CD4-positive, alpha-beta T cell (primary cell): ENCODE measurements around the gene PABPN1. TPM values are rescaled to one million over a fixed set of nuclear protein-coding genes. Genes with fewer than 3 reads are reported as not detected.

Experiments used
- ATAC-seq: fragments of 200-7000 bp; cut with Tn5 transposase; one replicate; pipeline ENCODE4 v1.10.0; 2022; ENCODE audit warnings: mild to moderate bottlenecking; ENCODE audit not compliant: poor library complexity
- CTCF ChIA-PET: fragments of 350-600 bp; sonication (Branson Sonifier 250); formaldehyde crosslinking; loops from one replicate; lab custom pipeline; 2021; ENCODE audit warnings: antibody characterized with exemption, inconsistent platforms; lab: Charles Lee
- POLR2A ChIA-PET: fragments of 350-600 bp; sonication (Branson Sonifier 250); formaldehyde crosslinking; loops from one replicate; lab custom pipeline; 2021; ENCODE audit warnings: antibody characterized with exemption, inconsistent platforms; lab: Charles Lee
- DNase-seq, 14 experiments: peaks; one replicate each; pipeline ENCODE4 v3.0.0-alpha.2; 2013 to 2020; ENCODE audit warnings: mixed read lengths in 2 of 14
- H3K27ac ChIP-seq, 2 donors: one replicate each; pipeline versions ENCODE4 v1.5.1 to v1.7.0; 2013; ENCODE audit warnings: low read length in 2 of 2, low read depth in 1 of 2, mild to moderate bottlenecking in 1 of 2
- H3K27me3 ChIP-seq, 2 experiments: 1 replicate in 1 of 2; 2 replicates in 1 of 2; pipeline versions ENCODE4 v1.6.1 to v1.7.0; 2013; ENCODE audit warnings: low read length in 2 of 2, control low read depth in 1 of 2, mild to moderate bottlenecking in 1 of 2, moderate library complexity in 1 of 2; ENCODE audit not compliant: insufficient read depth in 2 of 2, control insufficient read depth in 1 of 2
- H3K36me3 ChIP-seq: one replicate; pipeline ENCODE4 v1.6.1; 2013; ENCODE audit warnings: low read length, control low read depth; ENCODE audit not compliant: insufficient read depth
- H3K4me1 ChIP-seq: one replicate; pipeline ENCODE4 v1.6.1; 2013; ENCODE audit warnings: low read length, control low read depth; ENCODE audit not compliant: insufficient read depth
- H3K4me3 ChIP-seq: one replicate; pipeline ENCODE4 v1.5.1; 2013; ENCODE audit warnings: mild to moderate bottlenecking, low read length, moderate library complexity
- H3K9me3 ChIP-seq, 2 experiments: 1 replicate in 1 of 2; 2 replicates in 1 of 2; pipeline versions ENCODE4 v1.6.1 to v1.7.0; 2013; ENCODE audit warnings: low read length in 2 of 2, mild to moderate bottlenecking in 2 of 2, control low read depth in 1 of 2, moderate library complexity in 1 of 2; ENCODE audit not compliant: control insufficient read depth in 1 of 2, insufficient read depth in 1 of 2
- H3K27ac Mint-ChIP-seq: one replicate; pipeline ENCODE4 v1.8.0; 2020; ENCODE audit warnings: mixed read lengths
- H3K27me3 Mint-ChIP-seq: one replicate; pipeline ENCODE4 v1.8.0; 2021; ENCODE audit warnings: mixed read lengths
- H3K36me3 Mint-ChIP-seq: one replicate; pipeline ENCODE4 v1.8.0; 2021; ENCODE audit warnings: low read depth, mixed read lengths
- H3K4me1 Mint-ChIP-seq: one replicate; pipeline ENCODE4 v1.8.0; 2021; ENCODE audit warnings: low read depth, mixed read lengths
- H3K4me3 Mint-ChIP-seq: one replicate; pipeline ENCODE4 v1.8.0; 2020; ENCODE audit warnings: mild to moderate bottlenecking, mixed read lengths
- H3K9me3 Mint-ChIP-seq: one replicate; pipeline ENCODE4 v1.8.0; 2020; ENCODE audit warnings: mixed read lengths
- CTCF ChIP-seq: fragments of 200-600 bp; IDR thresholded peaks from one replicate; pipeline ENCODE4 v1.8.0; 2022; ENCODE audit warnings: antibody characterized with exemption, mild to moderate bottlenecking
- intact Hi-C, 2 experiments: fragments of 100-400 bp; cut with DNase I in 1 of 2; cut with micrococcal nuclease in 1 of 2; formaldehyde crosslinking; loops; one replicate each; pipeline versions ENCODE4 v1.15.1 to v1.9.0; 2023 to 2025; cut with DNase I, micrococcal nuclease
- total RNA-seq, 174 experiments: library from RNA in 2 of 174; stranded (reverse) in 2 of 174; gene quantifications; one replicate each; pipeline ENCODE4 v1.2.3 and lab custom pipeline; 2021 to 2026

Gene PABPN1
- total RNA-seq, 2 experiments from 2014 or later, result 188 to 195 TPM

DNA sequence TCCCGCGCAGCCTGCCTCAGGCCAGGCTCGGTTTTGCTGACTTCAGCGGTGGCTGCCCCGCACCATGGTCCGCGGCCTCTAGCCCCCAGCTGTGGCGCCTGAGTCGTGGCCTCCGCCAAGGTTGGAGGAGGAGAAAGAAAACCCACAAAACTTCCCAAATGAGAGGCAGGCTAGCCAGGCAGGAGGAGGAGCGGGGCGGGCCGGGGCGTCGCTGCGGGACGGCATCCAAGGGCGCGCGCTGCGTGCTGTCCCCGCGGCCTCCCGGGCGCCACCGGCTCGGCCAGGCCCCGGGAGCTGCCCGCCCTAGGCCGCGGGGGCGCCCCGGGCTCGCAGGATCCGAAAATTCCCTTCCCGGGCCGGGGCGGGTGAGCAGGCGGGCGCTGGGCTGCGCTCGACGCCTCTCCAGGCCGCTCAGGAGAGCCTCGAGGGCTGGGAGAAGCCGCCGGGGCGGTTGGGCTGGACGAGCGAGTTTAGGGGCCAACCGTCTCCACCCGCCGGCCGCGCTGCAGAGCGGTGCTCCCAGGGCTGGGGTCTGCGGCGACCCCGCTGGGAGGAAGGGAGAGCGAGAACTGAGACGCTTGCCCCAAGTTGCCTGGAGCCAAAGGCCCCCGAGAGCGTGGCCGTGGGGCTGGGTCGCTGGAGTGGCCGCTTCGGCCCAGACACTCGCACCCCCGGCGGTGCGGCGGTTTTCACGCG lies 43.9 kb downstream of the PABPN1 start, which contains the start of gene EFS:
Gene EFS (minus strand): TSS at position 137 of the 696 bp plus-strand sequence. CDS start 147 bp downstream, outside the sequence.
- intact Hi-C loops, result no loop called here
- ChIA-PET POLR2A (no interaction called here), CTCF (no interaction called here)
- Mint-ChIP-seq H3K27ac (no peak within 1 kb of the TSS), H3K36me3 (no peaks in the 10 kb centered on the region), H3K9me3 (no peaks in the 10 kb centered on the region), H3K4me3 (no peak within 1 kb of the TSS), H3K4me1 (no peaks in the 10 kb centered on the region), H3K27me3 (peaks cover 56% of the 10 kb centered on the region)
- Histone ChIP-seq H3K4me3 (no peak within 1 kb of the TSS), H3K27ac (no peak within 1 kb of the TSS), H3K36me3 (no peaks in the 10 kb centered on the region), H3K27me3 (peaks cover 26 to 27% of the 10 kb centered on the region in 2 experiments), H3K4me1 (peaks cover 8% of the 10 kb centered on the region), H3K9me3 (peaks cover 0 to 9% of the 10 kb centered on the region in 2 experiments)
- ATAC-seq (no peak), DNase-seq (no peak)
- no peak for TF ChIP-seq CTCF

GRCh38 chr14:23365732-23366425 lies 44.6 kb downstream of the PABPN1 start:
- no peak for DNase-seq
- ChIA-PET CTCF (no interaction called here), POLR2A (no interaction called here)
- TF ChIP-seq CTCF, result no peak
- Histone ChIP-seq H3K4me1 (peaks cover 8% of the 10 kb centered on the region), H3K27me3 (peaks cover 26 to 27% of the 10 kb centered on the region in 2 experiments), H3K36me3 (no peaks in the 10 kb centered on the region), H3K4me3 (no peak overlapping the region), H3K27ac (no peak overlapping the region), H3K9me3 (peaks cover 0 to 9% of the 10 kb centered on the region in 2 experiments)
- H3K36me3 Mint-ChIP-seq, result no peaks in the 10 kb centered on the region
- H3K4me3 Mint-ChIP-seq, result no peak overlapping the region
- H3K27me3 Mint-ChIP-seq, result peaks cover 55% of the 10 kb centered on the region
- no peaks in the 10 kb centered on the region for H3K4me1 Mint-ChIP-seq
- H3K27ac Mint-ChIP-seq, result no peak overlapping the region
- intact Hi-C loops, result no loop called here
- H3K9me3 Mint-ChIP-seq, result no peaks in the 10 kb centered on the region
- ATAC-seq, result no peak

- H3K27me3 Mint-ChIP-seq, result peaks cover 49% of the 10 kb centered on the region
- no peak overlapping the region for H3K4me3 Mint-ChIP-seq
- H3K27me3 ChIP-seq, result peaks cover 26 to 27% of the 10 kb centered on the region in 2 experiments
- no peaks in the 10 kb centered on the region for H3K36me3 Mint-ChIP-seq
- no peak overlapping the region for H3K4me3 ChIP-seq
- no peak for TF ChIP-seq CTCF
- H3K4me1 Mint-ChIP-seq, result no peaks in the 10 kb centered on the region
- peaks cover 0 to 9% of the 10 kb centered on the region in 2 experiments for H3K9me3 ChIP-seq
- no peak for DNase-seq
- POLR2A ChIA-PET, result interaction anchor here (1.0 kb wide), 1 partner anchor 80 kb away, joined by 3 read pairs; no protein-coding TSS in a partner anchor
- no peak overlapping the region for H3K27ac ChIP-seq
- H3K9me3 Mint-ChIP-seq, result no peaks in the 10 kb centered on the region
- no peak for ATAC-seq
- H3K27ac Mint-ChIP-seq, result no peak overlapping the region
- H3K36me3 ChIP-seq, result no peaks in the 10 kb centered on the region
- peaks cover 8% of the 10 kb centered on the region for H3K4me1 ChIP-seq
- CTCF ChIA-PET, result no interaction called here
- intact Hi-C loops, result no loop called here
Observed at GRCh38 chr14:23366426-23366921, 45.2 kb downstream of the PABPN1 start.
